HG03558 (cell line): ENCODE measurements around the gene FBP2.
"Not testable (repeated sequence)": the region's sequence is repeated elsewhere in the genome, so short reads cannot be mapped to it uniquely, and the experiment has no call there.

Source experiments
- ATAC-seq: cut with Tn5 transposase; IDR thresholded peaks from one replicate; pipeline ENCODE4 v1.9.1; 2021; ENCODE audit warnings: moderate number of reproducible peaks; ENCODE audit not compliant: unreplicated experiment; ENCODE audit errors: extremely low read depth

FBP2 gene

GRCh38 chr9:94567271-94567670, 26.4 kb downstream of the FBP2 start:
- ATAC-seq, result no peak

DNA sequence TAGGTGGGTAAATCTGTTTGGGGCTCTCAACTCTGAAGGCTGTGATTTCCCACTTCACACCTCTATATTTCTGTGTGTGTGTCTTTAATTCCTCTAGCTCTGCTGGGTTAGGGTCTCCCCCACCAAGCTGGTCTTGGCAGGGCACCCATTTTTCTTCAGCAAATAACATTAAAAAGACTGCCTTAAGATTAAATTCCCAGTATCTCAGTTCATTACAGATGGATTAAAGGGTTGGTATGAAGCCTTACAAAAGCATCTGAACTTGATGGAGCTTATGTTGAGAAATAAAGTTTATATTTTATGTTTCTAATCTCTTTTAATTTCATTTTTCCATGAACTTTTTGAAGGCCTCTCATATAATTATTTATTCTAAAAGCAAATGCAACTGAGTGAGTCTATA, 27.1 kb downstream of the FBP2 start:
- ATAC-seq, result no peak

GRCh38 chr9:94564279-94564678, 29.3 kb downstream of the FBP2 start:
- not testable (repeated sequence) for ATAC-seq

DNA sequence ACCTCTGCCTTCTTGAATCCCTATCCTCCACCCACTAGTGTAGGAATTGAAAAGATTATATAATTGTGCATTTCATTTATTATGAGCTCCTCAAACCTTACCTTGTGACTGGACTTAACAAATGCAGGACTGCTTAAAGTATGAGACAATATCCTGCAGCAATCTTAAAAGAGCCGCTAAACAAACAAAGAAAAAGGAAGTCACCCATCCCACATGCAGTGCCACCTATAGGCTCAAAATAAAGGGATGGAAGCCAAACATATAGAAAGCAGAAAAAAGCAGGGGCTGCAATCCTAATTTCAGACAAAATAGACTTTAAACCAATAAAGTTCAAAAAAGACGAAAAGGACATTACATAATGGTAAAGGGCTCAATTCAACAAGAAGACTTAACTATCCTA, 30.1 kb downstream of the FBP2 start:
- no peak for ATAC-seq

GRCh38 chr9:94560237-94560636, 33.4 kb downstream of the FBP2 start:
- no peak for ATAC-seq

- ATAC-seq, result no peak
Observed at GRCh38 chr9:94557376-94557775, 36.2 kb downstream of the FBP2 start.

GRCh38 chr9:94554439-94555331, 38.9 kb downstream of the FBP2 start, which contains the start of gene PCAT7:
TSS of gene PCAT7 (plus strand) at chr9:94555083.
- no peak for ATAC-seq

DNA sequence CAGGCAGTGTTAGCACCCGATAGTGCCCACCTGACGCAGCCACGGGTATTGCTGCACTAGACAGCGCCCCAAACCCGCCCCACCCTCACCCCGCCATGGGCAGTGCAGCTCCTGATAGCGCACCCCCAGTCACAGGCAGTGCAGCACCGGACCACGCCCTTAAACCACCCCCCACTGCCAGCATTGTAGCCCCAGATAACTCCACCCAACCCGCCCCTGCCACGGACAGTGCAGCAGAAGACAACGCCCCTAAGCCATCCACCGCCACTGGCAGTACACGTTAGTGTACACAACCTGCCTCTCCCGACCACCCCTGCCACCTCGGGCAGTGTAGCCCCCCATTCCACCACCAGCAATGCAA, 39.6 kb downstream of the FBP2 start:
- ATAC-seq, result no peak

- ATAC-seq, result no peak
Observed at GRCh38 chr9:94553029-94553938, 40.3 kb downstream of the FBP2 start.

- ATAC-seq, result no peak
Observed at GRCh38 chr9:94545940-94546339, 47.7 kb downstream of the FBP2 start.

- ATAC-seq, result not testable (repeated sequence)
Observed at GRCh38 chr9:94544335-94544734, 49.3 kb downstream of the FBP2 start.

DNA sequence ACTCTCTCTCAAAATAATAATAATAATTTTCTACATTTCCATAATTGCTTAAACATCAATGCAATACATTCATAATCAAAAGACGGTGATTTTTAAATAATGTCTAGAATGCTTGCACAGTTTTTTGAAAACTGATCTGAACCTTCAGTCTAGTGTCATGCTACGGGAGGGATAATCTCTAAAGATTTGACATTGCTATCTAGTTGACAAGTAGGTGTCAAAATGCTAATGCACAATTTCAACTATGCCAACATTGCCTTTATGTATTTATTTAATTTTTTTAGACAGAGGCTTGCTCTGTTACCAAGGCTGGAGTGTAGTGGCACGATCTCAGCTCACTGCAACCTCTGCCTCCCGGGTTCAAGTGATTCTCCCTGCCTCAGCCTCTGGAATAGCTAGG, 54.7 kb downstream of the FBP2 start:
- ATAC-seq, result no peak

- no peak for ATAC-seq
Observed at GRCh38 chr9:94534901-94535300, 58.7 kb downstream of the FBP2 start.

- ATAC-seq, result no peak
Observed at GRCh38 chr9:94533601-94534000, 60.0 kb downstream of the FBP2 start.

GRCh38 chr9:94533155-94533554, 60.5 kb downstream of the FBP2 start:
- ATAC-seq, result no peak

- ATAC-seq, result no peak
Observed at GRCh38 chr9:94528886-94529285, 64.7 kb downstream of the FBP2 start.

GRCh38 chr9:94526951-94527350, 66.7 kb downstream of the FBP2 start:
- ATAC-seq, result no peak

GRCh38 chr9:94526271-94526670, 67.4 kb downstream of the FBP2 start:
- ATAC-seq, result no peak

GRCh38 chr9:94525396-94526035, 68.1 kb downstream of the FBP2 start:
- no peak for ATAC-seq

GRCh38 chr9:94517254-94517653, 76.4 kb downstream of the FBP2 start:
- no peak for ATAC-seq

DNA sequence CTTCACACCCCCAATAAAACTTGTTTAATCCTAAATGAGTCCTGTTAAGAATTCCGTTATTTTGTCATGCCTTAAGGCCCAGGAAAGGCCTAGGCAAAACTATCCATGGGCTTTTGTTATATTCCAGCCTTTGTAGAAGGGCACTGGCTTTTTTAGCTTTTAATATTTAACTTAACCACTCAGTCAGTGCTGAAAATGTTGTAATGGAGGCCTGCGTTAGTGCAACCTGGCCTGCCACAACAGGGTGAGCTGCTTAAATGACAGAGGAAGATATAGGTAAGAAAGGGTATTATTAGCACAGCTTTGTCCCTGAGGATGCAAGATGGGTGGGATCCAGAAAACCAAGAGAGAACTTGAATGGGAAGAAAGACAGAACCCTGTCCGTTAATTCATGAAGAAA, 78.9 kb downstream of the FBP2 start:
- ATAC-seq, result no peak
